IMR-90 (cell line): ENCODE measurements around the gene LIPH.

Experiments used
- BHLHE40 ChIP-seq: fragments of 150-350 bp; IDR thresholded peaks from 2 replicates; pipeline ENCODE4 v1.6.1; 2016; ENCODE audit warnings: mild to moderate bottlenecking, low read depth, low read length
- CEBPB ChIP-seq: IDR thresholded peaks from 2 replicates; pipeline ENCODE4 v1.6.1; 2012; ENCODE audit warnings: low read depth, low read length, improper control_type of control experiment
- CHD1 ChIP-seq: IDR thresholded peaks from 2 replicates; pipeline ENCODE4 v1.6.1; 2012; ENCODE audit warnings: low read depth, low read length, improper control_type of control experiment
- MAFK ChIP-seq: IDR thresholded peaks from 2 replicates; pipeline ENCODE4 v1.6.1; 2012; ENCODE audit warnings: low read depth, low read length, improper control_type of control experiment
- MAZ ChIP-seq: IDR thresholded peaks from 2 replicates; pipeline ENCODE4 v1.6.1; 2012; ENCODE audit warnings: low read depth, mild to moderate bottlenecking, low read length, improper control_type of control experiment, moderate library complexity, borderline replicate concordance
- MXI1 ChIP-seq: IDR thresholded peaks from 2 replicates; pipeline ENCODE4 v1.6.1; 2012; ENCODE audit warnings: low read depth, mild to moderate bottlenecking, low read length, moderate library complexity, borderline replicate concordance
- POLR2A ChIP-seq: IDR thresholded peaks from 2 replicates; pipeline ENCODE4 v1.6.1; 2012; ENCODE audit warnings: mild to moderate bottlenecking, low read depth, low read length
- RAD21 ChIP-seq: IDR thresholded peaks from 2 replicates; pipeline ENCODE4 v1.6.1; 2012; ENCODE audit warnings: low read length, improper control_type of control experiment
- RCOR1 ChIP-seq: IDR thresholded peaks from 2 replicates; pipeline ENCODE4 v1.6.1; 2012; ENCODE audit warnings: mild to moderate bottlenecking, low read length, improper control_type of control experiment; ENCODE audit not compliant: insufficient replicate concordance
- RFX5 ChIP-seq: IDR thresholded peaks from 2 replicates; pipeline ENCODE4 v1.8.0; 2012; ENCODE audit warnings: low read depth, mild to moderate bottlenecking, low read length, moderate library complexity
- SMC3 ChIP-seq: fragments of 150-350 bp; IDR thresholded peaks from 2 replicates; pipeline ENCODE4 v1.6.1; 2016; ENCODE audit warnings: low read depth, mild to moderate bottlenecking, antibody characterized with exemption, low read length, moderate library complexity
- TF ChIP-seq, protein P1 (sequence below): fragments of 150-350 bp; IDR thresholded peaks from 2 replicates; pipeline ENCODE4 v1.6.1; 2017; ENCODE audit warnings: mild to moderate bottlenecking, antibody characterized with exemption, low read length, low read depth
- TF ChIP-seq, protein P2 (sequence below): conservative IDR thresholded peaks from 2 replicates; pipeline ENCODE4 v1.5.1; 2012; ENCODE audit warnings: mild to moderate bottlenecking, low read depth, low read length, improper control_type of control experiment
- TF ChIP-seq, protein P3 (sequence below): fragments of 150-350 bp; IDR thresholded peaks from 2 replicates; pipeline ENCODE4 v1.6.1; 2016; ENCODE audit warnings: low read depth, mild to moderate bottlenecking, low read length, moderate library complexity, borderline replicate concordance

DNA sequence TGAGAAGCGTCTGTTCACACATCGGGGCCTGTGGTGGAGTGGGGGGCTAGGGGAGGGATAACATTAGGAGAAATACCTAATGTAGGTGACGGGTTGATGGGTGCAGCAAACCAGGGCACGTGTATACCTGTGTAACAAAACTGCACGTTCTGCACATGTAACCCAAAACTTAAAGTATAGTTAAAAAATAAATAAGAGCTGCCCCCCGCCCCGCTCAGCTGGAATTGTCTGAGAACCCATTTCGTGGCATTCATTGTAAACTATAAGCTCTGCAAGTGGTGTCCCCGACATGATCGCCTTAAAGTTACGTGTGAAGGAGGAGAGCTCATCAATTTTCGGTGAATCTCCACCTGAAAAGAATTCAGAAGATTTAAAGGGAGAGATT, 7.3 kb upstream of the LIPH start:
- TF ChIP-seq POLR2A (no peak), MAZ (no peak), CEBPB (no peak), BHLHE40 (no peak), RFX5 (no peak), SMC3 (no peak), RAD21 (no peak), MXI1 (no peak), RCOR1 (no peak), MAFK (no peak), CHD1 (no peak)
- TF ChIP-seq, protein P1, sequence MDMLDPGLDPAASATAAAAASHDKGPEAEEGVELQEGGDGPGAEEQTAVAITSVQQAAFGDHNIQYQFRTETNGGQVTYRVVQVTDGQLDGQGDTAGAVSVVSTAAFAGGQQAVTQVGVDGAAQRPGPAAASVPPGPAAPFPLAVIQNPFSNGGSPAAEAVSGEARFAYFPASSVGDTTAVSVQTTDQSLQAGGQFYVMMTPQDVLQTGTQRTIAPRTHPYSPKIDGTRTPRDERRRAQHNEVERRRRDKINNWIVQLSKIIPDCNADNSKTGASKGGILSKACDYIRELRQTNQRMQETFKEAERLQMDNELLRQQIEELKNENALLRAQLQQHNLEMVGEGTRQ, result no peak
- TF ChIP-seq, protein P2, sequence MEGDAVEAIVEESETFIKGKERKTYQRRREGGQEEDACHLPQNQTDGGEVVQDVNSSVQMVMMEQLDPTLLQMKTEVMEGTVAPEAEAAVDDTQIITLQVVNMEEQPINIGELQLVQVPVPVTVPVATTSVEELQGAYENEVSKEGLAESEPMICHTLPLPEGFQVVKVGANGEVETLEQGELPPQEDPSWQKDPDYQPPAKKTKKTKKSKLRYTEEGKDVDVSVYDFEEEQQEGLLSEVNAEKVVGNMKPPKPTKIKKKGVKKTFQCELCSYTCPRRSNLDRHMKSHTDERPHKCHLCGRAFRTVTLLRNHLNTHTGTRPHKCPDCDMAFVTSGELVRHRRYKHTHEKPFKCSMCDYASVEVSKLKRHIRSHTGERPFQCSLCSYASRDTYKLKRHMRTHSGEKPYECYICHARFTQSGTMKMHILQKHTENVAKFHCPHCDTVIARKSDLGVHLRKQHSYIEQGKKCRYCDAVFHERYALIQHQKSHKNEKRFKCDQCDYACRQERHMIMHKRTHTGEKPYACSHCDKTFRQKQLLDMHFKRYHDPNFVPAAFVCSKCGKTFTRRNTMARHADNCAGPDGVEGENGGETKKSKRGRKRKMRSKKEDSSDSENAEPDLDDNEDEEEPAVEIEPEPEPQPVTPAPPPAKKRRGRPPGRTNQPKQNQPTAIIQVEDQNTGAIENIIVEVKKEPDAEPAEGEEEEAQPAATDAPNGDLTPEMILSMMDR, result no peak
- TF ChIP-seq, protein P3, sequence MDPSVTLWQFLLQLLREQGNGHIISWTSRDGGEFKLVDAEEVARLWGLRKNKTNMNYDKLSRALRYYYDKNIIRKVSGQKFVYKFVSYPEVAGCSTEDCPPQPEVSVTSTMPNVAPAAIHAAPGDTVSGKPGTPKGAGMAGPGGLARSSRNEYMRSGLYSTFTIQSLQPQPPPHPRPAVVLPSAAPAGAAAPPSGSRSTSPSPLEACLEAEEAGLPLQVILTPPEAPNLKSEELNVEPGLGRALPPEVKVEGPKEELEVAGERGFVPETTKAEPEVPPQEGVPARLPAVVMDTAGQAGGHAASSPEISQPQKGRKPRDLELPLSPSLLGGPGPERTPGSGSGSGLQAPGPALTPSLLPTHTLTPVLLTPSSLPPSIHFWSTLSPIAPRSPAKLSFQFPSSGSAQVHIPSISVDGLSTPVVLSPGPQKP, result no peak
